ENCODE results near the gene ZBTB7A.

The ZBTB7A gene

GRCh38 chr19:4029247-4029614, 37.5 kb downstream of the ZBTB7A start:
- TF ChIP-seq ZNF24 (tag by site-specific recombination; IDR thresholded peaks at IDR 0.05) (no peak), ZNF521 (tag by site-specific recombination; IDR thresholded peaks at IDR 0.05) (no peak), ZNF555 (tag by site-specific recombination; conservative IDR thresholded peaks at IDR 0.05) (no peak), ZBTB8A (tag by site-specific recombination; IDR thresholded peaks at IDR 0.05) (no peak), ZNF18 (tag by site-specific recombination; IDR thresholded peaks at IDR 0.05) (no peak), ZNF549 (tag by site-specific recombination; IDR thresholded peaks at IDR 0.05) (no peak), ZFP69B (tag by site-specific recombination; IDR thresholded peaks at IDR 0.05) (no peak), KLF16 (tag by site-specific recombination; IDR thresholded peaks at IDR 0.05) (no peak), ZFP41 (tag by site-specific recombination; IDR thresholded peaks at IDR 0.05; ENCODE audit: borderline replicate concordance) (no peak), ZSCAN4 (tag by site-specific recombination; IDR thresholded peaks at IDR 0.05) (no peak), ZNF501 (tag by site-specific recombination; IDR thresholded peaks at IDR 0.05) (no peak), FEZF1 (tag by site-specific recombination; IDR thresholded peaks at IDR 0.05) (no peak), ZNF280C (tag by site-specific recombination; IDR thresholded peaks at IDR 0.05) (no peak), ZNF266 (tag by site-specific recombination; IDR thresholded peaks at IDR 0.05; ENCODE audit: low read depth) (no peak), KLF17 (tag by site-specific recombination; IDR thresholded peaks at IDR 0.05) (no peak), ZNF48 (tag by site-specific recombination; IDR thresholded peaks at IDR 0.05) (no peak), PRDM2 (tag by site-specific recombination; IDR thresholded peaks at IDR 0.05; ENCODE audit: borderline replicate concordance) (no peak), ZNF2 (tag by site-specific recombination; IDR thresholded peaks at IDR 0.05) (no peak)
- POLR2A ChIA-PET: interaction anchor here (0.6 to 1.3 kb wide), 3 partner anchors 22 to 133 kb away, joined by 3 to 7 read pairs (median 4); partner anchors contain the start of genes EEF2 and PIAS4
- no peak overlapping the region for H3K4me3 ChIP-seq (ENCODE audit: low read depth, low read length)
- H3K36me3 ChIP-seq (ENCODE audit: control insufficient read depth in 2 of 2, insufficient read depth in 1 of 2, low read length in 2 of 2): peaks cover 0 to 62% of the 10 kb centered on the region in 2 experiments; a peak in 2 of 3 replicates
- H3K9me3 ChIP-seq (ENCODE audit: control insufficient read depth, insufficient read depth, low read depth, low read length): no peaks in the 10 kb centered on the region
- CTCF ChIA-PET: no interaction called here
- no peak overlapping the region for H3K27ac ChIP-seq (ENCODE audit: extremely low read depth, low read depth, low read length)
- H3K4me1 ChIP-seq (ENCODE audit: control insufficient read depth, insufficient read depth, low read length): no peaks in the 10 kb centered on the region

Measured in HEK293 (cell line).